Measurements from ENCODE around the gene UBL4A. TPM values are rescaled to one million over a fixed set of nuclear protein-coding genes. Genes with fewer than 3 reads are reported as not detected.
A peak's percentile ranks its signal among the peaks of the same experiment; 100 is the strongest.

UBL4A gene
- total and polyA plus RNA-seq, 5 donors from 2014 or later: 12.5 to 59.5 (median 55.0) TPM

DNA sequence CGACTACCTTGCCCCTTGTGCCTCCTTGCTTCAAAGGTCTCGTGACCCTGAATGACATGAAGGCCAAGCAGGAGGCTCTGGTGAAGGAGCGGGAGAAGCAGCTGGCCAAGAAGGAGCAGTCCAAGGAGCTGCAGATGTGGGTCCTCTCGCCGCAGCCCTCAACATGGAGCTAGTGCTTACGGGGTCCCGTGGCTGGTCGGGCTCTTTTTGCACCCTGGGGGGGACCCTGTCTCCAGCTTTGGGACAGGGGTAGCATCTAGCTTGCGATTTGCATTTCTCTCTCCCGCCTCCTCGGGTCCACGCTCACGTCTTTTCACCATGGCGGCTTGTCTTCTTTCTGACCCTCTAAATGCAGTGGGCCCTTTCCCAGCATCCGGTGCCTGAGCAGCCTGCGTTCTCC lies 40.6 kb downstream of the UBL4A start:
- peak overlapping the region in 3 of 4 donors; percentile 34 to 51 (median 38) for H3K4me3 Mint-ChIP-seq
- Histone ChIP-seq H3K27me3 (ENCODE audit: control insufficient read depth, insufficient read depth, low read length) (no peaks in the 10 kb centered on the region), H3K36me3 (ENCODE audit: control insufficient read depth, insufficient read depth, low read length) (peaks cover 16% of the 10 kb centered on the region), H3K9me3 (ENCODE audit: control insufficient read depth in 2 of 2, low read length in 2 of 2) (no peaks in the 10 kb centered on the region), H3K4me3 (ENCODE audit: low read depth, low read length) (no peak overlapping the region), H3K4me1 (ENCODE audit: control insufficient read depth, insufficient read depth, low read length, poor library complexity, severe bottlenecking) (peaks cover 33% of the 10 kb centered on the region), H3K27ac (ENCODE audit: insufficient read depth, low read length, poor library complexity, severe bottlenecking) (no peak overlapping the region)
- DNase-seq: no peak
- peaks cover 0 to 35% (median 10%) of the 10 kb centered on the region in 4 donors for H3K4me1 Mint-ChIP-seq
- H3K9me3 Mint-ChIP-seq: no peaks in the 10 kb centered on the region
- H3K27me3 Mint-ChIP-seq: no peaks in the 10 kb centered on the region
- H3K36me3 Mint-ChIP-seq: peaks cover 7% of the 10 kb centered on the region
- ATAC-seq (ENCODE audit: low read depth in 2 of 2): no peak
- peak overlapping the region in 1 of 3 donors; percentile 15 for H3K27ac Mint-ChIP-seq

GRCh38 chrX:154444755-154445246 lies 41.6 kb downstream of the UBL4A start:
- Mint-ChIP-seq H3K4me1 (peaks cover 0 to 40% (median 10%) of the 10 kb centered on the region in 4 donors), H3K9me3 (no peaks in the 10 kb centered on the region), H3K36me3 (peaks cover 7% of the 10 kb centered on the region), H3K4me3 (peak overlapping the region in 3 of 4 donors; percentile 4 to 61 (median 60)), H3K27ac (no peak overlapping the region), H3K27me3 (no peaks in the 10 kb centered on the region)
- Histone ChIP-seq H3K27me3 (ENCODE audit: control insufficient read depth, insufficient read depth, low read length) (no peaks in the 10 kb centered on the region), H3K36me3 (ENCODE audit: control insufficient read depth, insufficient read depth, low read length) (peaks cover 18% of the 10 kb centered on the region), H3K9me3 (ENCODE audit: control insufficient read depth in 2 of 2, low read length in 2 of 2) (no peaks in the 10 kb centered on the region), H3K27ac (ENCODE audit: insufficient read depth, low read length, poor library complexity, severe bottlenecking) (peak overlapping the region; percentile 73), H3K4me3 (ENCODE audit: low read depth, low read length) (no peak overlapping the region), H3K4me1 (ENCODE audit: control insufficient read depth, insufficient read depth, low read length, poor library complexity, severe bottlenecking) (peaks cover 37% of the 10 kb centered on the region)
- ATAC-seq (ENCODE audit: low read depth in 2 of 2): no peak
- no peak for DNase-seq

DNA sequence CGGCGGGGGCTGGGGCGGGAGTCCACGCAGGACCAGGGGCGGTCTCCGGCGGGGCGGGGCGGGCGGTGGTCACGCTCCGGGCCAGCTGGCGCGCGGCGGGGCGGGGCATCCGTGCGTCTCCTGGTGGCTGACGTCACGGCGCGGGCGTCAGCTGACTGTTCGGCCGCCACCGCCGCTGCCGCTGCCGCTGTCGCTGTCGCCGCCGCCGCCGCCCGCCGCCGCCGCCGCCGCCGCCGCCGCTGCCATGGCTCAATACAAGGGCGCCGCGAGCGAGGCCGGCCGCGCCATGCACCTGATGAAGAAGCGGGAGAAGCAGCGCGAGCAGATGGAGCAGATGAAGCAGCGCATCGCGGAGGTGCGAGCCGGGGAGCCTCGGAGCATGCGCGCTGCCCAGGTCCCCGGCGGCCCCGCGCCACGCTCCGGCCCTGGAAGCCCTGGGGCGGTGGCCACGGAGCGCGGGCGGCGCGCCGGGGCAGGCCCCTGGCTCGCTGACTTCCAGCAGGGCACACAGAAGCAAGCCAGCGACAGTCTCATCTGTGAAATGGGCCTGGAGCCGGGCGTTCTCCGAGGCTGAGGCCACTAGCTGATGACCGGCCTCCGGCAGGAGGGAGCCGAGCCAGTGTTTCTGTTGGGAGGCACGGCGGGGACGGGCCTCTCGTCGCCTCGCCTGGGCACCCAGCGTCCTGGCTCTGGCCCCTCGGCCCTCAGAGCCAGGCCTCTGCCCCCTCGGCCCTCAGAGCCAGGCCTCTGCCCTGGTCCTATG lies 42.2 kb downstream of the UBL4A start, which contains the start of gene FAM50A:
Gene FAM50A (plus strand): TSS at position 150 of the 763 bp plus-strand sequence. CDS start 95 bp downstream, at position 245.
- H3K4me1 ChIP-seq (ENCODE audit: control insufficient read depth, insufficient read depth, low read length, poor library complexity, severe bottlenecking): peaks cover 38% of the 10 kb centered on the region
- peaks cover 0 to 40% (median 10%) of the 10 kb centered on the region in 4 donors for H3K4me1 Mint-ChIP-seq

GRCh38 chrX:154443479-154443910 lies 42.9 kb downstream of the UBL4A start:
- Histone ChIP-seq H3K4me1 (ENCODE audit: control insufficient read depth, insufficient read depth, low read length, poor library complexity, severe bottlenecking) (peaks cover 44% of the 10 kb centered on the region), H3K27ac (ENCODE audit: insufficient read depth, low read length, poor library complexity, severe bottlenecking) (peak overlapping the region; percentile 73), H3K36me3 (ENCODE audit: control insufficient read depth, insufficient read depth, low read length) (peaks cover 14% of the 10 kb centered on the region), H3K27me3 (ENCODE audit: control insufficient read depth, insufficient read depth, low read length) (no peaks in the 10 kb centered on the region), H3K4me3 (ENCODE audit: low read depth, low read length) (no peak overlapping the region), H3K9me3 (ENCODE audit: control insufficient read depth in 2 of 2, low read length in 2 of 2) (no peaks in the 10 kb centered on the region)
- H3K27me3 Mint-ChIP-seq: no peaks in the 10 kb centered on the region
- H3K27ac Mint-ChIP-seq: peak overlapping the region; percentile 65 to 93 (median 83)
- H3K36me3 Mint-ChIP-seq: peaks cover 7% of the 10 kb centered on the region
- peaks cover 0 to 44% (median 10%) of the 10 kb centered on the region in 4 donors for H3K4me1 Mint-ChIP-seq
- ATAC-seq (ENCODE audit: low read depth in 2 of 2) (no peak), DNase-seq (no peak)
- peak overlapping the region; percentile 70 to 88 (median 73) for H3K4me3 Mint-ChIP-seq
- H3K9me3 Mint-ChIP-seq: no peaks in the 10 kb centered on the region

More for the DNA sequence above, 42.2 kb downstream of the UBL4A start, which contains the start of gene FAM50A:
- DNase-seq (peak; percentile 58 to 71 (median 70)), ATAC-seq (ENCODE audit: low read depth in 2 of 2) (peak; percentile 76 to 79)
- Mint-ChIP-seq H3K9me3 (no peaks in the 10 kb centered on the region), H3K27me3 (no peaks in the 10 kb centered on the region), H3K27ac (peak within 1 kb of the TSS; percentile 65 to 93 (median 83)), H3K4me3 (peak within 1 kb of the TSS; percentile 70 to 88 (median 74)), H3K36me3 (peaks cover 7% of the 10 kb centered on the region)
- H3K9me3 ChIP-seq (ENCODE audit: control insufficient read depth in 2 of 2, low read length in 2 of 2): no peaks in the 10 kb centered on the region
- H3K27me3 ChIP-seq (ENCODE audit: control insufficient read depth, insufficient read depth, low read length): no peaks in the 10 kb centered on the region
- peak within 1 kb of the TSS; percentile 73 for H3K27ac ChIP-seq (ENCODE audit: insufficient read depth, low read length, poor library complexity, severe bottlenecking)
- no peak within 1 kb of the TSS for H3K4me3 ChIP-seq (ENCODE audit: low read depth, low read length)
- peaks cover 20% of the 10 kb centered on the region for H3K36me3 ChIP-seq (ENCODE audit: control insufficient read depth, insufficient read depth, low read length)

DNA sequence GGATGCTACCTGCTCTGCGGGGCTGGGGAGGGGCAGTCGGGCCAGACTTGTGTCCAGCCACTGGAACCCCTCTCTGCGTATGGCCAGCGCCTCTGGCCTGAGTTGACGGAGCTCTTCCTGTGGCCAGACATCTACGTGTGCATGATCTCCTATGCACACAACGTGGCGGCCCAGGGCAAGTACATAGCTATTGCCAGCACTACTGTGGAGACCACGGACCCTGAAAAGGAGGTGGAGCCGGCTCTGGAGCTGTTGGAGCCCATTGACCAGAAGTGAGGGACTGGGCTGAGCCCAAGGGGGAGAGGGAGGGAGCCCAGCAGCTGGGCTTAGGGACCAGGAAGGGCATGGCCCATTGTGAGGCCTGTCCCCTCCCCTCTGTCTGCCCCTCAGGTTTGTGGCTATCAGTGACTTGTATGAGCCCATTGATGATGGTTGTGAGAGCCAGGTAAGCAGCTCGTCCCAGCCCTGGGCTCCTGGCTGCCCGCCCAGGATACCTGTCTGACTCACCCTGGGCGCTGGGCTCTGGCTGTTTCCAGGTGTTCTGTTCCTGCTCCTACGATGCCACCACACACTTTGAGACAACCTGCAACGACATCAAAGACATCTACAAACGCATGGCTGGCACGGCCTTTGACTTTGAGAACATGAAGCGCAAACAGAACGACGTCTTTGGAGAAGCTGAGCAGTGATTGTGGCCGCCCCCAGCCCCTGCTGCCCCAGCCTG lies 44.3 kb downstream of the UBL4A start:
- Mint-ChIP-seq H3K9me3 (peaks cover 0 to 2% (median 0%) of the 10 kb centered on the region in 7 donors), H3K27ac (peak overlapping the region; percentile 52 to 75 (median 56)), H3K4me3 (peak overlapping the region in 3 of 4 donors; percentile 69 to 81 (median 69)), H3K4me1 (peaks cover 0 to 46% (median 10%) of the 10 kb centered on the region in 4 donors), H3K36me3 (peaks cover 7% of the 10 kb centered on the region), H3K27me3 (no peaks in the 10 kb centered on the region)
- no peak for DNase-seq
- H3K27ac ChIP-seq (ENCODE audit: insufficient read depth, low read length, poor library complexity, severe bottlenecking): peak overlapping the region; percentile 73
- H3K36me3 ChIP-seq (ENCODE audit: control insufficient read depth, insufficient read depth, low read length): peaks cover 12% of the 10 kb centered on the region
- H3K4me3 ChIP-seq (ENCODE audit: low read depth, low read length): no peak overlapping the region
- no peaks in the 10 kb centered on the region for H3K9me3 ChIP-seq (ENCODE audit: control insufficient read depth in 2 of 2, low read length in 2 of 2)
- ATAC-seq (ENCODE audit: low read depth in 2 of 2): no peak
- H3K4me1 ChIP-seq (ENCODE audit: control insufficient read depth, insufficient read depth, low read length, poor library complexity, severe bottlenecking): peaks cover 55% of the 10 kb centered on the region
- no peaks in the 10 kb centered on the region for H3K27me3 ChIP-seq (ENCODE audit: control insufficient read depth, insufficient read depth, low read length)

DNA sequence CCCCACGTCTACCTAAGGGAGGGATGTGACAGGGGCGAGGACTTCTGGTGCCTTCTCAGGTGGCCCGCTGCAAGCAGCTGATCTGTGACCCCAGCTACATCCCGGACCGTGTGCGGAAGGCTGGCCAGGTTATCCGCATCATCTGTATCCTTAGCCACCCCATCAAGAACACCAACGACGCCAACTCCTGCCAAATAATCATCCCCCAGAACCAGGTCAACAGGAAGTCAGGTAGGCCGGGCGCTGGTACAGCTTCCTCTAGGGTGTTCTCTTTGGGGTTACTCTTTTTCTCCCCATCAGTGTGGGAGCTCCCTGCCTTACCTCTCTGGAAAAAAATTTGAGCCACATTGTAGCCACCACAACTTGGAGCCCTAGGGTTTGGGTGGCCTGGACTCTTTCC lies 44.9 kb downstream of the UBL4A start:
- Histone ChIP-seq H3K9me3 (ENCODE audit: control insufficient read depth in 2 of 2, low read length in 2 of 2) (no peaks in the 10 kb centered on the region), H3K4me3 (ENCODE audit: low read depth, low read length) (no peak overlapping the region), H3K36me3 (ENCODE audit: control insufficient read depth, insufficient read depth, low read length) (peaks cover 12% of the 10 kb centered on the region), H3K27ac (ENCODE audit: insufficient read depth, low read length, poor library complexity, severe bottlenecking) (peak overlapping the region; percentile 47), H3K27me3 (ENCODE audit: control insufficient read depth, insufficient read depth, low read length) (no peaks in the 10 kb centered on the region), H3K4me1 (ENCODE audit: control insufficient read depth, insufficient read depth, low read length, poor library complexity, severe bottlenecking) (peaks cover 55% of the 10 kb centered on the region)
- H3K9me3 Mint-ChIP-seq: peaks cover 0 to 2% (median 0%) of the 10 kb centered on the region in 7 donors
- peak overlapping the region in 3 of 4 donors; percentile 69 to 81 (median 69) for H3K4me3 Mint-ChIP-seq
- ATAC-seq (ENCODE audit: low read depth in 2 of 2) (no peak), DNase-seq (peak in 1 of 3 donors; percentile 46)
- peaks cover 7% of the 10 kb centered on the region for H3K36me3 Mint-ChIP-seq
- peak overlapping the region; percentile 52 to 75 (median 56) for H3K27ac Mint-ChIP-seq
- H3K4me1 Mint-ChIP-seq: peaks cover 0 to 46% (median 10%) of the 10 kb centered on the region in 4 donors
- no peaks in the 10 kb centered on the region for H3K27me3 Mint-ChIP-seq

DNA sequence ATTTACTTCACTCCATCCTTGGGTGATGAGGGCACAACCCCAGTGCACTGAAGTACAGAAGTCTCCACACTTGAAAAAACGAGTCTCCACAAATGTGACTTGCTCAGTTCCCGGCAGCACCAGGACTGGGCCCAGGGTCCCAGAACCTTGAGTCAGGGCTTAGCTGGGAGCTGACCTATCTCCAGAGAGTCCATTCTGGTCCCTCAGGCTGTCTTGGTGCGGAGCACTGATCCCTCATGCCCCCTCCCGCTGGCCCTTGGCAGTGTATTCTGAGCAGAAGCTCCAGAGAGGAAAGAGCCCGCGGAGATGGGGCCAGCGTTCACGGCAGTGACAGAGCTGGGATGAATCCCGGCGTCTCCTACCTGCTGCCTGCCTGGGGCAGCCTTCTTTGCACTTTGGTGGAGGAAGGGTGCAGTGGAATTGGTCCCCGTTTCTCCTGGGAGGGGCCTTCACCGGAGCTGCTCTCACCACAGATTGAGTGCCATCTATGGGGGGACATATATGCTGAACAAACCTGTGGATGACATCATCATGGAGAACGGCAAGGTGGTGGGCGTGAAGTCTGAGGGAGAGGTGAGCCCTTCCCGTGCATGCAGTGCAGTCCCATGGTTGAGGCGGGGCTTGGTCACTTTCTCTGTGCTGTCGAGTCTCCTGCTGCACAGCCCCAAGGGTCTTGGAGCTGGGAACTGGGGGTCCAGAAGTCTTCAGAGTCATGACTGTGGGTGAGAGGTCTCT lies 45.6 kb downstream of the UBL4A start:
- DNase-seq (no peak), ATAC-seq (ENCODE audit: low read depth in 2 of 2) (no peak)
- Mint-ChIP-seq H3K36me3 (peaks cover 4% of the 10 kb centered on the region), H3K4me1 (peaks cover 0 to 50% (median 12%) of the 10 kb centered on the region in 4 donors), H3K27me3 (no peaks in the 10 kb centered on the region), H3K27ac (no peak overlapping the region), H3K4me3 (peak overlapping the region in 3 of 4 donors; percentile 39 to 81 (median 61)), H3K9me3 (peaks cover 0 to 2% (median 0%) of the 10 kb centered on the region in 7 donors)
- no peaks in the 10 kb centered on the region for H3K9me3 ChIP-seq (ENCODE audit: control insufficient read depth in 2 of 2, low read length in 2 of 2)
- H3K4me1 ChIP-seq (ENCODE audit: control insufficient read depth, insufficient read depth, low read length, poor library complexity, severe bottlenecking): peaks cover 59% of the 10 kb centered on the region
- peaks cover 12% of the 10 kb centered on the region for H3K36me3 ChIP-seq (ENCODE audit: control insufficient read depth, insufficient read depth, low read length)
- H3K4me3 ChIP-seq (ENCODE audit: low read depth, low read length): no peak overlapping the region
- H3K27me3 ChIP-seq (ENCODE audit: control insufficient read depth, insufficient read depth, low read length): no peaks in the 10 kb centered on the region
- peak overlapping the region; percentile 47 for H3K27ac ChIP-seq (ENCODE audit: insufficient read depth, low read length, poor library complexity, severe bottlenecking)
